HG03354 (cell line): ENCODE measurements around the gene GUK1.
"Not testable (repeated sequence)": the region's sequence is repeated elsewhere in the genome, so short reads cannot be mapped to it uniquely, and the experiment has no call there.

Experiments used
- ATAC-seq: cut with Tn5 transposase; IDR thresholded peaks from one replicate; pipeline ENCODE4 v1.9.1; 2021; ENCODE audit warnings: mild to moderate bottlenecking; ENCODE audit not compliant: unreplicated experiment, poor library complexity, severe bottlenecking

The GUK1 gene

GRCh38 chr1:228172591-228173527 is 32.8 kb downstream of the GUK1 start:
- ATAC-seq = no peak

- ATAC-seq = not testable (repeated sequence)
Observed at GRCh38 chr1:228173528-228174481, 33.7 kb downstream of the GUK1 start.

- ATAC-seq = no peak
Observed at GRCh38 chr1:228174482-228175315, 34.6 kb downstream of the GUK1 start.

- no peak for ATAC-seq
Observed at GRCh38 chr1:228175316-228176023, 35.4 kb downstream of the GUK1 start.

- no peak for ATAC-seq
Observed at GRCh38 chr1:228176024-228176395, 35.9 kb downstream of the GUK1 start.

- ATAC-seq = no peak
Observed at GRCh38 chr1:228176461-228177182, 36.5 kb downstream of the GUK1 start.

- ATAC-seq = no peak
Observed at GRCh38 chr1:228177183-228177475, 37.0 kb downstream of the GUK1 start.

- no peak for ATAC-seq
Observed at GRCh38 chr1:228177721-228178710, 37.9 kb downstream of the GUK1 start.

GRCh38 chr1:228178737-228179684 is 38.9 kb downstream of the GUK1 start:
- ATAC-seq = no peak

GRCh38 chr1:228180271-228180958 is 40.3 kb downstream of the GUK1 start:
- no peak for ATAC-seq

GRCh38 chr1:228180959-228181644 is 41.0 kb downstream of the GUK1 start:
- no peak for ATAC-seq

GRCh38 chr1:228181645-228182034 is 41.6 kb downstream of the GUK1 start:
- ATAC-seq = no peak

GRCh38 chr1:228182296-228183030 is 42.4 kb downstream of the GUK1 start:
- ATAC-seq = no peak

- ATAC-seq = no peak
Observed at GRCh38 chr1:228184152-228184551, 44.1 kb downstream of the GUK1 start.

- ATAC-seq = no peak
Observed at GRCh38 chr1:228185641-228185965, 45.5 kb downstream of the GUK1 start.
